Measurements from ENCODE around the gene SPATA46. TPM values are rescaled to one million over a fixed set of nuclear protein-coding genes. Genes with fewer than 3 reads are reported as not detected.

Gene SPATA46
- total and polyA plus RNA-seq, 2 of the 8 experiments (the other 6 are each of a cell fraction or from before 2014, with no cell fraction given): not detected

DNA sequence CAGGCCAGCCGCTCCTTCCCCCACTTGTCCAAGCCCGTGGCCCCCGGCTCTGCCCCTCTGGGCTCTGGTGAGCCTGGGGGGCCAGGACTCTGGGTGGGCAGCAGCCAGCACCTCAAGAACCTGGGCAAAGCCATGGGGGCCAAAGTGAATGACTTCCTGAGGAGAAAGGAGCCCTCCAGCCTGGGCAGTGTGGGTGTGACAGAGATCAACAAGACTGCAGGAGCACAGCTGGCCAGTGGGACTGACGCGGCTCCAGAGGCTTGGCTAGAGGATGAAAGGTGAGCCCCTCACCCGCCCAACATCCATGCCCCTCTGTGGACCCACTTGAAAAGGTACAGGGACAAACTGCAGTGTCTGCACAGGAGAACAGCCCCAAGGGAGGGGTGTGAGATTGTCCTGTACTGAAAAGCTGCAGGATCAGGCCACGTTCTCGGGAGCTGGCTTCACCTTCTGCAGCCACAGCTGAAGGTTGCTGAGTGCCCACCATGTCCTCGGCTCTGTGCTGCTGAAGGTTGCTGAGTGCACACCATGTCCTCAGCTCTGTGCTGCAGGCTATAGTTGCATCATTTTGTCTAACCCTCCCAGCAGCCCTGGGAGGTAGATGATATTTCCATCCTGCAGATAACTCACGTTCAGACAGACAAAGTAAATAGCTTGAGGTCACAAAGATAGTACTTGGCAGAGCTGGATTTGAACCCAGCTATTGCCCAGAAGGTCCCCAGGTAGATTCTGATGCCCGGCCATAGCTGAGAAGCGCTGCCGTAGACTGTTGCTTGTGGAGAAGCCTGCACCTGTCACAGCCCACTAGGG is 5.5 kb upstream of the SPATA46 start:
- Histone ChIP-seq H4K20me1 (replicated peaks in 1 of 2; ENCODE audit: control insufficient read depth in 1 of 2, insufficient read depth in 2 of 2, low read length in 2 of 2) (no peaks in the 10 kb centered on the region), H3K23me2 (ENCODE audit: low read depth, low read length) (no peaks in the 10 kb centered on the region), H3K79me1 (ENCODE audit: low read depth, low read length) (no peaks in the 10 kb centered on the region), H3K14ac (ENCODE audit: insufficient read length) (no peak overlapping the region), H2BK20ac (ENCODE audit: low read length) (no peak overlapping the region), H3K36me3 (ENCODE audit: control insufficient read depth in 2 of 4, insufficient read depth in 4 of 4, low read length in 3 of 4) (peaks cover 0 to 5% (median 2%) of the 10 kb centered on the region in 4 experiments; a peak in 1 of 8 replicates), H3K18ac (ENCODE audit: extremely low read depth, low read length) (no peak overlapping the region), H2BK120ac (replicated peaks; ENCODE audit: low read depth, low read length) (no peak overlapping the region), H3K9me3 (ENCODE audit: insufficient read depth in 2 of 2, low read depth in 1 of 2, low read length in 1 of 2) (no peaks in the 10 kb centered on the region), H3K27ac (ENCODE audit: low read depth, low read length) (no peak overlapping the region), H4K5ac (ENCODE audit: insufficient read length, low read depth, low read length) (no peak overlapping the region), H3K27me3 (replicated peaks in 1 of 4; ENCODE audit: control insufficient read depth in 3 of 4, extremely low read depth in 1 of 4, insufficient read depth in 3 of 4, low read length in 3 of 4) (no peaks in the 10 kb centered on the region), H2AK5ac (ENCODE audit: low read depth, low read length) (no peak overlapping the region), H3K79me2 (ENCODE audit: control insufficient read depth in 1 of 2, insufficient read depth in 2 of 2, low read length in 2 of 2) (no peaks in the 10 kb centered on the region), H2AFZ (ENCODE audit: low read length) (no peak overlapping the region), H2BK15ac (ENCODE audit: low read length) (no peak overlapping the region), H3K9ac (replicated peaks in 1 of 4; ENCODE audit: extremely low read depth in 1 of 4, low read depth in 3 of 4, low read length in 3 of 4) (no peak overlapping the region), H3K4ac (replicated peaks; ENCODE audit: insufficient read length, low read depth, low read length) (no peak overlapping the region), H4K8ac (ENCODE audit: extremely low read depth, insufficient read depth, low read length) (no peak overlapping the region), H3K4me2 (ENCODE audit: insufficient read depth in 1 of 2, low read depth in 2 of 2, low read length in 2 of 2) (no peak overlapping the region), H3K4me3 (ENCODE audit: extremely low read depth in 1 of 4, insufficient read depth in 2 of 4, low read depth in 3 of 4, low read length in 4 of 4) (no peak overlapping the region), H4K91ac (replicated peaks; ENCODE audit: insufficient read length, low read length) (no peak overlapping the region), H3K56ac (replicated peaks; ENCODE audit: insufficient read length, low read depth, low read length) (no peak overlapping the region), H2BK12ac (ENCODE audit: low read depth, low read length) (no peak overlapping the region), H3K4me1 (replicated peaks in 1 of 4; ENCODE audit: control insufficient read depth in 3 of 4, insufficient read depth in 4 of 4, low read length in 3 of 4) (0 out of 7 replicates have a peak, but pooled peaks cover 0 to 1% (median 0%) of the 10 kb centered on the region in 4 experiments), H2BK5ac (ENCODE audit: low read depth, low read length) (no peak overlapping the region), H3K23ac (ENCODE audit: insufficient read length) (no peak overlapping the region)
- TF ChIP-seq TEAD4 (IDR thresholded peaks at IDR 0.05; ENCODE audit: low read depth, low read length) (no peak), RNF2 (IDR thresholded peaks at IDR 0.05; ENCODE audit: borderline replicate concordance, low read depth, low read length, missing control alignments, poor library complexity, severe bottlenecking) (no peak), ZNF274 (IDR thresholded peaks at IDR 0.05; ENCODE audit: borderline replicate concordance, extremely low read depth, low read length) (no peak), EGR1 (IDR thresholded peaks at IDR 0.05; ENCODE audit: borderline replicate concordance, low read depth, low read length) (no peak), BCL11A (IDR thresholded peaks at IDR 0.05; ENCODE audit: low read depth in 2 of 2, low read length in 2 of 2) (no peak), POLR2AphosphoS5 (IDR thresholded peaks at IDR 0.05; ENCODE audit: low read depth, low read length) (no peak), ASH2L (IDR thresholded peaks at IDR 0.05; ENCODE audit: low read length) (no peak), POLR2A (IDR thresholded peaks at IDR 0.05; ENCODE audit: control extremely low read depth in 1 of 2, low read depth in 2 of 2, low read length in 2 of 2) (no peak)
- 88% methylated on average over 13 of the region's 13 CpGs; no CpG with 5 or more reads in 1 of the 2 experiments for WGBS, 2 experiments (ENCODE audit: extremely low coverage in 1 of 2, insufficient coverage in 1 of 2, insufficient read length in 1 of 2, insufficient replicate concordance in 2 of 2, low coverage in 1 of 2, low lambda C conversion rate in 2 of 2, missing lambda C conversion rate in 1 of 2)
- FAIRE-seq: no peak
- POLR2A ChIA-PET (ENCODE audit: partially characterized antibody): interaction anchor here (0.9 to 2.0 kb wide), 4 partner anchors 9 to 17 kb away, joined by 3 to 6 read pairs (median 3); no protein-coding TSS in a partner anchor
- DNase-seq (ENCODE audit: low read depth in 1 of 2, low spot score in 2 of 2): no peak
- CTCF ChIA-PET (ENCODE audit: partially characterized antibody): interaction anchor here (0.6 to 8.1 kb wide), 9 partner anchors 9 to 345 kb away, joined by 3 to 44 read pairs (median 4); no protein-coding TSS in a partner anchor
